Measurements from ENCODE around the gene DDOST. TPM values are rescaled to one million over a fixed set of nuclear protein-coding genes. Genes with fewer than 3 reads are reported as not detected.
"Not testable (repeated sequence)": the region's sequence is repeated elsewhere in the genome, so short reads cannot be mapped to it uniquely, and the experiment has no call there.

Gene DDOST
- total RNA-seq, 2 experiments from 2014 or later: 191 to 197 TPM

DNA sequence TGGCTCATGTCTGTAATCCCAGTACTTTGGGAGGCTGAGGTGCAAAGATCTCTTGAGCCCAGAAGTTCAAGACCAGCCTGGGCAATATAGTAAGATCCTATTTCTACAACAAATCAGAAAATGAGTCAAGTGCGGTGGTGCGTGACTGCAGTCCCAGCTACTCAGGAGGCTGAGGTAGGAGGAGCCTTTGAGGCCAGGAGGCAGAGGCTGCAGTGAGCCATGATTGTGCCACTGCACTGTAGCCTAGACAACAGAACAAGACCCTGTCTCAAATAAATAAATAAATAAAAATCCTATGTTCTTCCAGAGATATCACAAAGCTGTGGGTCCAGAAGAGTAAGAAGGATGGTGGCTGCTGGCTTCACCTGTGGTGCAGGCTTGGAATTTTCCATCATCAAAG is 50.2 kb downstream of the DDOST start:
- ChIA-PET POLR2A (interaction anchor here (0.6 kb wide), 1 partner anchor 1561 kb away, joined by 5 read pairs; no protein-coding TSS in a partner anchor), CTCF (no interaction called here)

DNA sequence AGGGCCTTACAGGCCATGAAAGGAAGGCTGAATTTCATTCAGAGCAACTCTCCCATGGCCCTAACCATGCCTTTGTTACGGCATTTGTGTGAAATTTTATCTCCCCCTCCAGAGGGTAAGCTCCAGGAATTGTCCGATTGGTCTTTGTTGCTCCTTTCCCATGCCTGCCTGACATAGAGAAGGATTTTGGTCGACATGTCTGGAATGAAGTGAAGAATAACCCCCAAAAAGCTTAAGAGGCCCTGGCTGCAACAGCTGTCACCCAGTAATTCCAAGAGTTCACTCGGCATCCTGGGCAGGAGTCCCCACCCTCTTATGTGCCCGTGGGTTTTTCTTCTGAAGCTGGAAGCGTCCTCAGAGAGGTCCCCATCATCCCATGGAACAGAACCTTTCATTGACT is 51.6 kb downstream of the DDOST start:
- ChIA-PET CTCF (no interaction called here), POLR2A (no interaction called here)

DNA sequence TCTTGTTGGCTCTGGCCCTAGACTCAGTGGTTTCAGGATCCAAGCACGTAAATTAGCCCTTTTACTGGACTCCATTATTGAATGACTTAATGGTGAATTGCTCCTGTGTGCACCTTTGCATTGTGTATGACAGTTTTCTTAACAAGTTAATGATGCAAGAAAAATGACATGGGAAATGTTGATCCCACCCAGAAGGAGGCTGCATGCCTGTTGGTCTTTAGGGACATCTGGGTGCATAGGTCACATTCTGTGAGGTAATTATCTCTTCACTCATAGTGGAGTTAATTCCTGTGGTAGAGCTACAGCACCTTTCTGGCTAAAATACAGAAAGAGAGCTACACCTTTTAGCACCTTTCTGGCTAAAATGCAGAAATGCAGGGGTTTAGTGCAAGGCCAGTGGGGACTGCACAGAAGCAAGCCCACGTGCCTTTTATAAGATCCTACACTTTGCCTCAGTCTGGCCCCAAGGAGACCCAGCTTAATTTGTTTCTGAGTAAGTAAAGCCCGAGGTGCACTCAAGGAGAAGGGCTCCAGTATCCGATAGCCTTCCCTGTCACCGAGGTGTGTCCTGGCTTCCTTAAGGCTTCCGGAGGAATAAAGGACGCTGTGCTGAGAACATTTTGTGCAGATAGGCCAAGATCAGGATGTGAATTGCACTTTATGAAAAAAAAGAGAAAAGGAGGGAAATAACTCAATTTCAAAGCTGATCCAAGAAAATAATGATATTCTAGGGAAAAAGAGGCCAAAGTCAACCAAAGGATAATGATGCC is 54.2 kb downstream of the DDOST start:
- CTCF ChIA-PET: interaction anchor here (0.6 kb wide), 1 partner anchor 694 kb away, joined by 3 read pairs; no protein-coding TSS in a partner anchor
- POLR2A ChIA-PET: not testable (repeated sequence)

DNA sequence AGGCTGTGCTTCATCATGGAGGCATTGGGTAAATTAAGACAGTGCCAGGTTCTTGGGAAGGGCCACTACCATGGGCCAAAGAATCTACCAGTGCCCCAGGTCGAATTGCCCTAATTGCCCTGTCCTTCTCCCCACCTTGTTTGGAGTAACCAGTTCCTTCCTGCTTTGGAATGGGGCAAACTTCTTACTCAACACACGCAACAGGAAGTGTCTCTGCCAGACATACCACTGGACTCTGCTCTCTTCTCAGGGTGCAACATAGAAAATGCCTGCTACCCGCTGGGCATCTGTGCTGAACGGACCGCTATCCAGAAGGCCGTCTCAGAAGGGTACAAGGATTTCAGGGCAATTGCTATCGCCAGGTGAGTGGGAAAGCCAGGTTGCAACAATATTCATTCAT is 56.5 kb downstream of the DDOST start:
- ChIA-PET POLR2A (no interaction called here), CTCF (no interaction called here)

DNA sequence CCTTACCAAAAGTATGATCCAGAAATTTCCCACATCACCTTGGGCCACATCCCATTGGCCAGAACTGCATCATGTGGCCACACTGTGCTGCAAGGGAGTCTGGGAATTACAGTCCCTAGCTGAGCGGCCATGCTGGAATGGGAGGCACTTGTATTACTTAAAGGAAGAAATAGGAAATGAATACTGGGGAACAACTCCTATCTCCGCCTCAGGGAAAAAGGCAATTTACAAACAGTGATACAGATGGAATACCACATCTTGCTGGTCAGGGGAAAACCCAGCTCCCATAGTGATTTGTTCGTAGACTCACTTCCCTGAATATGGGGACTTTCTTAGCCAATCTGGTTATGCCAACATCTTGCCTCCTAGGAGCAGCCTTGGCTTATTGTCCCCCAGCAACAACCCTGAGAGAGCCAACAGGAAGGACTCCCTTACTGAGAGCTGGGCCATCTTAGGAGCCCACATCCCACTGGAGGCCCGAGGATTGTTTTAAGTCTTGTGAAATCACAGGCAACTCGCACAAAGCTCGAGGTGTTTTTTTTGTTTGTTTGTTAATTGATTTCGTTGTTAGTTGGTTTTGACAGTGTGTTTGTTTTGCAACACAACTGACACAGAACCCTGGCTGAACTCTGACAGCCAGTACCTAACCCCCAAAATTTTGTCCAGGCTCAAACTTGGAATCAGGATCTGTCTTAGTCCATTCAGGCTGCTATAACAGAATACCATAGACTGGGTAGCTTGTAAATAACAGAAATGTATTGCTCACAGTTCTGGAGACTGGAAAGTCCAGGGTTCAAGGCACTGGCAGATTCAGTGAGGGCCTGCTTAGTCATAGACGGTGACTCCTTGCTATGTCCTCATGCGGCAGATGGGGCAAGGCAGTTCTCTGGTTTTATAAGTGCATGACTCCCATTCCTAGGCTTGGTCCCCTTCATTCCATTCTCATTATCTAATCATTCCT is 57.4 kb downstream of the DDOST start:
- ChIA-PET POLR2A (no interaction called here), CTCF (no interaction called here)

DNA sequence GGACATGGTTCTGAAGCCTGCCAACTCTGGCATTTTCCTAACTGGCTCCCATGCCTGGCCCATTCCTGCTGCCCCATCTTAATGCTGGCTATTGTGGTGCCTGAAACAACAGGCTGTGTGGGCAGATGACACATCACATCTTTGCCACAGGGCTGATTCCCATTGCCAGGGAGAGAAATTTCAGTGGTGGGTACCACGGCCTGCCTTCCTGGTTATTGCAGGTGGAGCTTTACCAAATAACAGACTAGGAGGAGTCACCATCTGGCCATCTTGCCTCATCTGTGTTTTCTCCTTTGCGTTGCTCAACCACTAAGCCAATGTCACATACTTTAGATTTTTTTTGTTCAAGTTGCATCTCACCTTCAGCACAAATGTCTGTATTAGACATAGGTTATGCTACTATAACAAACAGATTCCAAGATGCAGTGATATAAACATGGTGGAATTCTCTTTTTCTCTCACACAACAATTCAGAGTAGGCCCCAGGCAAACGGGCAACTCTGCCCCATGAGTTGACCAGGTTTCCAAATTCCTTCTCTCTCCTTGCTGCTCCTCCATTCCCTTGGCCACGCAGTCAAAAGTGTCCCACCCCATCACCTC is 58.2 kb downstream of the DDOST start:
- CTCF ChIA-PET: no interaction called here

More for the DNA sequence above, 58.2 kb downstream of the DDOST start:
- POLR2A ChIA-PET: no interaction called here

Other genes with a start within 250 kb of the DDOST start
- 1 to 10 TPM; 2.2 to 2.5 TPM for gene CAMK2N1, start 175.2 kb downstream of the DDOST start, total RNA-seq
- 10 to 100 TPM; 17.6 to 18.6 TPM for gene MUL1, start 153.2 kb downstream of the DDOST start, total RNA-seq
- gene FAM43B, start 108.8 kb downstream of the DDOST start, total RNA-seq: not detected
- not detected for gene CDA, start 72.3 kb downstream of the DDOST start, total RNA-seq
- 1 to 10 TPM; 4.4 to 4.7 TPM for gene PINK1, start 27.9 kb downstream of the DDOST start, total RNA-seq
- not detected for gene KIF17, start 56.6 kb upstream of the DDOST start, total RNA-seq
- gene SH2D5, start 71.3 kb upstream of the DDOST start, total RNA-seq: under 1 TPM; 0.34 to 0.55 TPM
- gene HP1BP3, start 125.9 kb upstream of the DDOST start, total RNA-seq: 100 to 1,000 TPM; 155 to 161 TPM

Measured in activated CD8-positive, alpha-beta memory T cell treated with anti-CD3 and anti-CD28 coated beads for 36 hours (primary cell).